NCI-H510A treated with DMSO at 0.1 percent for 48 hours (cell line): ENCODE results near the gene SORCS2.

Experiments
- DNase-seq: peaks from one replicate; lab custom pipeline; 2025; lab: John Stamatoyannopoulos, UW

Gene SORCS2

DNA sequence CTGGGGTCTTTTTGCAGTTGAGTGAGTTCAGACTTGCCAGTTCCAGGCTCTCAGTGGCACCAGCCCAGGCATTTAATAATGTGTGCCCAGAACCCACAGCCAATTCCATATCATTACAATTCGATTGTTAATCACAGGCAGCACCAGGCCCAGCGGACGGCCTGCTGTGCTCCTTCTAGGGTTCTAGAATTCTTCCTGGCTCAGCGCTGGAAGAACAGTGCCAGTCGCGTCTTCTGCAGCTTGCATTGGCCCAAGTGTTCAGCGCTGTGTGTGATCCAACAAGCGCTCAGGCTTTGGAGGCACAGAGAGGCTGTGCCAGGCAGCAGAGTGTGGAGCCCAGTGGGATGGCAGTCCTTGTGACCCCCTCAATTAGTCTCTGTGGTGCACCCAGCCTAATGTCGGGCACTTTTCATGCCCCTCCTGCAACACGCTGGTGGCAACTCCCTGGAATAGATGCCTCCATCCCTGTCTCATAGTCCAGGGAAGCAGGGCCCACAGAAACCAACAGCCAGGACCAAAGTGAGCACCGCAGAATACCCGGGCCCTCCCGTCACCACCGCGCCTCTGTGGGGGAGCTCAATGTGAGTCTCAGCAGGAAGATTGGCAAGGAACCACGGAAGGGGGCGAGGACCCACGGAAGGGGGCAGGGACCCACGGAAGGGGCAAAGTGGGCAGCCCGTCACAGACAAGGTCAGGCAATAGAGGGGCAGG is 554.2 kb downstream of the SORCS2 start:
- DNase-seq, result no peak

DNA sequence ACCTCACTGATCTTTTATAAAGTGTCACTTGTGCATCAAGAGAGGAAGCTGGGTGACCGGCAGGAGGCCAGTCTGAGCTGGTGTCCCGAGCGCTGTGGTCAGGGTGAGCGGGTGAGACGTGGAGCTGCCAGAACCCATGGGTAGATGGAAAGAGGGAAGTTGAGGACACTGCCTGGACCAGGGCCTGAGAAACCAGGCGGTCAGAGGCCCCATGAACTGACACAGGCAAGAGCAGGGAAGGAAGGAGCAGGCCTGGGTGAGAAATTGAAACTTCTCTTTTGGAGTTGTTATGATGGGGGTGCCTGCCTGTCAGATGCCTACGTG is 554.7 kb downstream of the SORCS2 start:
- DNase-seq, result no peak

- no peak for DNase-seq
These were observed 555.2 kb downstream of the SORCS2 start for GRCh38 chr4:7747566-7747965.

- no peak for DNase-seq
These were observed 558.2 kb downstream of the SORCS2 start for GRCh38 chr4:7750523-7750922.

GRCh38 chr4:7750972-7751371 is 558.6 kb downstream of the SORCS2 start:
- DNase-seq, result no peak

DNA sequence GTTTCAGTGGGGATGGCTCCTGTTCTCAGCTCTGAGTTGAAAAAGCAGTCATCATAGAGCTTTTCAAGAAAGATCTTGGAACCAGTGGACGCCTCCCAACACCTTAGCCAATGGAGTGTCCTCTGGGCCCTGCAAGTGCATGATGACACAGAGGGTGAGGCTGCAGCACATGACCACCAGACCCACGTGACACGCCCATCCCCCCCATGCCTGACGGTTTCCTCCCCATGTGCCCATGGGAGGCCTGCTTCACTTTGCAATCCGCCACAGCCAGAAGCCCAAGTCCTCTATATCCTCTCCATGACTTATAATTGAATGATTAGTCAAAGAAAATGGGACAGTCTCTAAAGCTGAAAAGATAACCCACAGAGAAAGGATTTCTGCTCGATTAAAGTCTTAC is 560.3 kb downstream of the SORCS2 start:
- no peak for DNase-seq

GRCh38 chr4:7753271-7753670 is 560.9 kb downstream of the SORCS2 start:
- no peak for DNase-seq

DNA sequence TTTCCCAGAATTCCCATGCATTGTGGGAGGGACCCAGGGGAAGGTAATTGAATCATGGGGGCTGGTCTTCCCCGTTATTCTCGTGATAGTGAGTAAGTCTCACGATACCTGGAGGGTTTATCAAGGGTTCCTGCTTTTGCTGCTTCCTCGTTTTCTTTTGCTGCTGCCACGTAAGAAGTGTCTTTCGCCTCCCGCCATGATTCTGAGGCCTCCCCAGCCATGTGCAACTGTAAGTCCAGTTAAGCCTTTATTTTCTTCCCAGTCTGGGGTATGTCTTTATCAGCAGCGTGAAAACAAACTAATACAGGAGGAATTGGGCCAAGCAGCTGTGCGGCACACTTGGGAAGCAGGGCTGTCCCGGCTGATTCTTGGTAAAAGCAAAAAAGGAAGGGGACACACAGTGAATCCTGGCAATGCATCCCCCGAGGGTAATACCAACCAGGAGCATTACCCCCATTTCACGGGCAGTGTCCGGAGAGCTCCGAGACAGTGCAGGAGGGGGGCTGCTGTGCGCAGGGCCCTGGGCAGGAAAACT is 561.7 kb downstream of the SORCS2 start:
- no peak for DNase-seq

GRCh38 chr4:7754565-7755262 is 562.4 kb downstream of the SORCS2 start:
- DNase-seq, result no peak

- DNase-seq, result no peak
These were observed 563.2 kb downstream of the SORCS2 start for GRCh38 chr4:7755561-7755960.

DNA sequence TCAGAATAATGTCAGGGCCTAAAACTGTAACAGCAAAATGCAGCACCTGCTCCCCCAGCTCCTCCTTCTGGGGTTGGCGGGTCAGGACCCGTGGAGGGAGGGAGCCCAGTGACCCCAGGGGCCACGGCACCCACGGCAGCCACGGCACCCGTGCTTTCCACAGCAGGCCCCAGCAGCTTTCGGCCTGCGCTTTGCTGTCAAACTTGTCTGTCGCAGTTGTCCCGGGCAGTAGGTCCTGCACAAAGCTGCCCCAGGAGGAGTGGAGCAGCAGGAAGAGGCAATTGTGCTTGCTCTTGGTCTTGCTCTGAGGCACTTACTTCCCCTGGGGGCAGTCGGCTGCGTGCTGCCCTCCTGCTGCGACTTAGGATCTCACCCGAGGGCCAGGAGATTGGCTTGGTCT is 563.7 kb downstream of the SORCS2 start:
- DNase-seq, result no peak

- DNase-seq, result no peak
These were observed 564.4 kb downstream of the SORCS2 start for GRCh38 chr4:7756561-7757355.

GRCh38 chr4:7757501-7758471 is 565.4 kb downstream of the SORCS2 start:
- DNase-seq, result no peak

DNA sequence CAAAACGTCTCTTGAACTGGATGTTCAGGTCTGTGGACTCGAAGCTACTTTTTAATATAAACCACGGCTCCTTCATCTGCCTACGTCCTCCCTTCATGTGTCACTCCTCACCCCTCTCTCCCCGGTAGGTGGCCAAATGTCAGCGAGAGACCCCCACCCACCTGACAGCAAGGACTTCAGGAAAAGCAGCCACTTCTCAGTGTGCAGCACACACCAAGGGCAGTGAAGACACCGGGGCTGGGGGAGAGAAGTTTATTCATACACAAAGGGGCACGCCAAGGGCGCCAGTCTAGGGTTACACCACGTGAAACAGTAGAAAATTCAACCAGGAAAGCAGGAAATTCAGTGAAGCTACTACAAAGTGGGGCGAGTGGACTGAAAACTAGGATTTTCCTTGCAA is 566.1 kb downstream of the SORCS2 start:
- DNase-seq, result no peak

GRCh38 chr4:7759216-7759615 is 566.9 kb downstream of the SORCS2 start:
- DNase-seq, result no peak

DNA sequence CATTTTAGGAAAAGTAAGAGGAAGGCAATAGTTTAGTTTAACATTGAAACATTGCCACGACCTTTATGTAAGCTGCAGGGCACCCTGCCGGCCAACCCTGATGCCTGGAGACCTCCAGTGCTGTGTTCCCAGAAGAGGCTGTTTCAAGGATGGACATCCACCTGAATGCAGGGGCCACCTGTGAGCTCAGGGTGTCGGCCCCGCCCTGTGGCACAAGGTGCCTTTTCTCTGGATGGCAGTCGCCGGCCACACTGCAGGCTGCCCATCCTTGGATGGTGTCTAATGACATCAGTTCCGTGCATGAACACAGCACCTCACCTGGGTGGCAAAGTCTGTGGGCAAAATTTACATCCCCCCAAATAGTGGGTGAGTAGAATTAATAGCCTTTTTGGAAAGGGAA is 567.3 kb downstream of the SORCS2 start:
- DNase-seq, result no peak

- DNase-seq, result no peak
These were observed 567.9 kb downstream of the SORCS2 start for GRCh38 chr4:7760228-7760627.

DNA sequence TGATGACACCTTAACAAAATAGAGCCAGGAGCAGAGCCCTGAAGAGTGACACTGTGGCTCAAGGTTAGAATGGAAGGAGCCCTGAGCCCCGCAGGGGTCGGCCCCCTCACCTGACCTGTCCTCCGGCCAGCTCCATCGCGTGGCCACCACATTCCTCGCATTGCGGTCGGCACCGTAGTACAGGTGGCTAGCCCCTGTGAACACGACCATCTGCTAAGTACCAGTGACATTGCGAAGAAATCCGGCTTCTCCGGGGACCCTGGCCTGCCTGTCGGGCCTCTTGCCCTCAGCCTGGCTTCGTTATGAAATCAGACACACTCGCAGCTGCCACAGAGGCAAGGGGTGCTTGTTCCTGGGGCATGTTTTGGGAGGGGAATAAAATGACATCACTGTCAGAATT is 568.4 kb downstream of the SORCS2 start:
- DNase-seq, result no peak

- no peak for DNase-seq
These were observed 569.0 kb downstream of the SORCS2 start for GRCh38 chr4:7761312-7761711.

GRCh38 chr4:7761720-7762119 is 569.4 kb downstream of the SORCS2 start:
- peak; percentile 28 for DNase-seq

DNA sequence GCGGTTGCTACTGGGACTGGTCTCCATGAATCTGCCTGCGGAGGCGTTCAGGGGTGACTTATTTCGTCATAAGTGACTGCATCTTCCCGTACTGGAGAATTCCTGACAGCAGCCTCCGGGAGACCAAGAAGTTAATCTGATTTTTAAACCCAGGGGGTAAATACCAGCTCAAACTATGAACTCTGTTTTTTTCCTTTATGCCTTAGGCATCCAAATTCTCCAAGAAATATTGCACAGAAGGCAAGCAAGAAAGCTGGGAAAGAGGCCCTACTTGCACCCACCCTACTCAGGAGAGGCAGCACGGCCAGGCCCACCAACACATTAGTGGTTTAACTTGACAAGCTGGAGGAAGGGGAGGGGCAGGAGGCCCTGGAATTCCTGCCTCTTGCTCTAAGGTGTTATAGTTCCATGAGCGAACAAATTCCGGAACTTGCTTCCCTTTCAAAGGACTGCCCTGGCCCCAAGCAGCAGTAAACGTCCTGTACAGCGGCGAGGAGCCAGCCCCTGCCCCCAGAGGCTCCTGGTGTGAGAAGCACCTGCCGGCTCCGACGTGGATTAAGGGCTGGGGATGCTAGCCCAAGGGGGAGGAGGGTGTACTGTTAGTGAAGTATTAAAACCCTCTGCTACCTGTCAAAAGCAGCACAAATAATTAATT is 570.2 kb downstream of the SORCS2 start:
- no peak for DNase-seq
